ENCODE measurements around the gene PYHIN1.

PYHIN1 gene

GRCh38 chr1:158951956-158952355, 20.6 kb downstream of the PYHIN1 start:
- Mint-ChIP-seq H3K36me3 (peaks cover 47% of the 10 kb centered on the region), H3K27ac (no peak overlapping the region)

GRCh38 chr1:158952416-158952815, 21.1 kb downstream of the PYHIN1 start:
- no peaks in the 10 kb centered on the region for H3K27me3 Mint-ChIP-seq
- peaks cover 43% of the 10 kb centered on the region for H3K36me3 Mint-ChIP-seq
- no peak overlapping the region for H3K4me3 Mint-ChIP-seq
- peaks cover 6% of the 10 kb centered on the region for H3K4me1 Mint-ChIP-seq
- CTCF ChIA-PET, result no interaction called here
- peaks cover 18% of the 10 kb centered on the region for H3K9me3 Mint-ChIP-seq
- DNase-seq, result no peak
- no peak overlapping the region for H3K27ac Mint-ChIP-seq

More at GRCh38 chr1:158951956-158952355, 20.6 kb downstream of the PYHIN1 start:
- Mint-ChIP-seq H3K4me3 (no peak overlapping the region), H3K9me3 (peaks cover 18% of the 10 kb centered on the region), H3K4me1 (peaks cover 6% of the 10 kb centered on the region), H3K27me3 (no peaks in the 10 kb centered on the region)
- no peak for DNase-seq
- CTCF ChIA-PET, result no interaction called here

- CTCF ChIA-PET, result no interaction called here
- peaks cover 28% of the 10 kb centered on the region for H3K36me3 Mint-ChIP-seq
These were observed 29.8 kb downstream of the PYHIN1 start for GRCh38 chr1:158961178-158961577.

GRCh38 chr1:158962983-158963382, 31.6 kb downstream of the PYHIN1 start:
- Mint-ChIP-seq H3K36me3 (peaks cover 28% of the 10 kb centered on the region), H3K27me3 (peaks cover 5% of the 10 kb centered on the region), H3K4me3 (no peak overlapping the region), H3K4me1 (no peaks in the 10 kb centered on the region), H3K27ac (no peak overlapping the region), H3K9me3 (peaks cover 9% of the 10 kb centered on the region)
- DNase-seq, result no peak
- CTCF ChIA-PET, result no interaction called here

More at GRCh38 chr1:158961178-158961577, 29.8 kb downstream of the PYHIN1 start:
- Mint-ChIP-seq H3K27ac (no peak overlapping the region), H3K27me3 (peaks cover 5% of the 10 kb centered on the region), H3K4me1 (no peaks in the 10 kb centered on the region), H3K9me3 (peaks cover 4% of the 10 kb centered on the region), H3K4me3 (no peak overlapping the region)
- DNase-seq, result no peak

- Mint-ChIP-seq H3K27ac (no peak overlapping the region), H3K9me3 (peaks cover 8% of the 10 kb centered on the region)
- CTCF ChIA-PET, result no interaction called here
These were observed 37.8 kb downstream of the PYHIN1 start for GRCh38 chr1:158969166-158969565.

GRCh38 chr1:158969855-158970254, 38.5 kb downstream of the PYHIN1 start:
- Mint-ChIP-seq H3K9me3 (peaks cover 8% of the 10 kb centered on the region), H3K4me3 (no peak overlapping the region), H3K4me1 (no peaks in the 10 kb centered on the region), H3K27ac (no peak overlapping the region), H3K36me3 (peaks cover 13% of the 10 kb centered on the region), H3K27me3 (no peaks in the 10 kb centered on the region)
- CTCF ChIA-PET, result no interaction called here
- no peak for DNase-seq

More at GRCh38 chr1:158969166-158969565, 37.8 kb downstream of the PYHIN1 start:
- Mint-ChIP-seq H3K4me1 (no peaks in the 10 kb centered on the region), H3K4me3 (no peak overlapping the region), H3K36me3 (peaks cover 15% of the 10 kb centered on the region), H3K27me3 (no peaks in the 10 kb centered on the region)
- DNase-seq, result no peak

- peaks cover 6% of the 10 kb centered on the region for H3K4me1 Mint-ChIP-seq
- CTCF ChIA-PET, result no interaction called here
- no peaks in the 10 kb centered on the region for H3K27me3 Mint-ChIP-seq
- no peak for DNase-seq
- H3K4me3 Mint-ChIP-seq, result no peak overlapping the region
- H3K9me3 Mint-ChIP-seq, result peaks cover 1% of the 10 kb centered on the region
- H3K27ac Mint-ChIP-seq, result no peak overlapping the region
- H3K36me3 Mint-ChIP-seq, result peaks cover 23% of the 10 kb centered on the region
These were observed 41.5 kb downstream of the PYHIN1 start for GRCh38 chr1:158972841-158973240.

GRCh38 chr1:158976219-158976618, 44.9 kb downstream of the PYHIN1 start:
- CTCF ChIA-PET, result interaction anchor here (0.8 to 1.6 kb wide), 2 partner anchors 22 to 145 kb away, joined by 3 to 10 read pairs; partner anchors contain the start of gene MNDA
- no peak for DNase-seq
- Mint-ChIP-seq H3K9me3 (peaks cover 4% of the 10 kb centered on the region), H3K4me3 (no peak overlapping the region), H3K4me1 (peaks cover 6% of the 10 kb centered on the region), H3K27ac (no peak overlapping the region), H3K27me3 (no peaks in the 10 kb centered on the region), H3K36me3 (peaks cover 30% of the 10 kb centered on the region)

GRCh38 chr1:158978730-158979129, 47.4 kb downstream of the PYHIN1 start:
- Mint-ChIP-seq H3K9me3 (peaks cover 16% of the 10 kb centered on the region), H3K27ac (no peak overlapping the region), H3K4me1 (peaks cover 9% of the 10 kb centered on the region), H3K27me3 (no peaks in the 10 kb centered on the region), H3K4me3 (no peak overlapping the region), H3K36me3 (peaks cover 34% of the 10 kb centered on the region)
- CTCF ChIA-PET, result no interaction called here
- DNase-seq, result no peak

GRCh38 chr1:158979229-158979628, 47.9 kb downstream of the PYHIN1 start:
- DNase-seq, result no peak
- CTCF ChIA-PET, result no interaction called here
- Mint-ChIP-seq H3K4me1 (peaks cover 9% of the 10 kb centered on the region), H3K27me3 (no peaks in the 10 kb centered on the region), H3K27ac (no peak overlapping the region), H3K36me3 (peaks cover 36% of the 10 kb centered on the region), H3K4me3 (no peak overlapping the region), H3K9me3 (peaks cover 17% of the 10 kb centered on the region)

GRCh38 chr1:158983235-158983634, 51.9 kb downstream of the PYHIN1 start:
- CTCF ChIA-PET, result no interaction called here
- peaks cover 18% of the 10 kb centered on the region for H3K9me3 Mint-ChIP-seq
- peaks cover 41% of the 10 kb centered on the region for H3K36me3 Mint-ChIP-seq

GRCh38 chr1:158984386-158984785, 53.0 kb downstream of the PYHIN1 start:
- DNase-seq, result no peak
- no peak overlapping the region for H3K27ac Mint-ChIP-seq
- peaks cover 3% of the 10 kb centered on the region for H3K4me1 Mint-ChIP-seq
- peaks cover 4% of the 10 kb centered on the region for H3K27me3 Mint-ChIP-seq
- H3K9me3 Mint-ChIP-seq, result peaks cover 18% of the 10 kb centered on the region
- CTCF ChIA-PET, result no interaction called here
- no peak overlapping the region for H3K4me3 Mint-ChIP-seq
- peaks cover 41% of the 10 kb centered on the region for H3K36me3 Mint-ChIP-seq

More at GRCh38 chr1:158983235-158983634, 51.9 kb downstream of the PYHIN1 start:
- Mint-ChIP-seq H3K27me3 (peaks cover 4% of the 10 kb centered on the region), H3K27ac (no peak overlapping the region), H3K4me3 (no peak overlapping the region), H3K4me1 (peaks cover 3% of the 10 kb centered on the region)
- DNase-seq, result no peak

GRCh38 chr1:158989424-158989823, 58.1 kb downstream of the PYHIN1 start:
- no peaks in the 10 kb centered on the region for H3K4me1 Mint-ChIP-seq
- no peak overlapping the region for H3K27ac Mint-ChIP-seq
- peaks cover 7% of the 10 kb centered on the region for H3K9me3 Mint-ChIP-seq
- no peak overlapping the region for H3K4me3 Mint-ChIP-seq
- no peak for DNase-seq
- CTCF ChIA-PET, result interaction anchor here (0.8 kb wide), 1 partner anchor 82 kb away, joined by 3 read pairs; no protein-coding TSS in a partner anchor
- H3K27me3 Mint-ChIP-seq, result peaks cover 4% of the 10 kb centered on the region
- peaks cover 38% of the 10 kb centered on the region for H3K36me3 Mint-ChIP-seq

GRCh38 chr1:158992787-158993312, 61.5 kb downstream of the PYHIN1 start:
- Mint-ChIP-seq H3K36me3 (peaks cover 33% of the 10 kb centered on the region), H3K27ac (no peak overlapping the region), H3K27me3 (no peaks in the 10 kb centered on the region), H3K9me3 (peaks cover 7% of the 10 kb centered on the region), H3K4me3 (no peak overlapping the region), H3K4me1 (peaks cover 24% of the 10 kb centered on the region)
- DNase-seq, result no peak
- CTCF ChIA-PET, result no interaction called here

- Mint-ChIP-seq H3K4me3 (no peak overlapping the region), H3K4me1 (peaks cover 37% of the 10 kb centered on the region)
- CTCF ChIA-PET, result interaction anchor here (1.0 to 2.5 kb wide), 6 partner anchors 8 to 793 kb away, joined by 4 to 48 read pairs (median 10); no protein-coding TSS in a partner anchor
These were observed 65.6 kb downstream of the PYHIN1 start for GRCh38 chr1:158996998-158997397.

More at GRCh38 chr1:158996998-158997397, 65.6 kb downstream of the PYHIN1 start:
- H3K36me3 Mint-ChIP-seq, result peaks cover 16% of the 10 kb centered on the region
- peak overlapping the region; percentile 13 for H3K27ac Mint-ChIP-seq
- peaks cover 6% of the 10 kb centered on the region for H3K9me3 Mint-ChIP-seq
- no peaks in the 10 kb centered on the region for H3K27me3 Mint-ChIP-seq
- no peak for DNase-seq
